SK-N-SH (cell line): ENCODE measurements around the gene ACSM5. TPM values are rescaled to one million over a fixed set of nuclear protein-coding genes. Genes with fewer than 3 reads are reported as not detected.
A peak's percentile ranks its signal among the peaks of the same experiment; 100 is the strongest.
"Not testable (repeated sequence)": the region's sequence is repeated elsewhere in the genome, so short reads cannot be mapped to it uniquely, and the experiment has no call there.

ENCODE experiments used
- CTCF ChIA-PET: fragments of 300-600, 350-600 bp; formaldehyde crosslinking; extraction: SDS; loops from one replicate; lab custom pipeline; 2021; lab: Yijun Ruan, JAX
- POLR2A ChIA-PET: fragments of 350-600 bp; sonication (Branson Sonifier 250); formaldehyde crosslinking; extraction: SDS; loops from one replicate; lab custom pipeline; 2020; ENCODE audit warnings: antibody characterized with exemption, inconsistent platforms; lab: Yijun Ruan, JAX
- DNase-seq: peaks from one replicate; pipeline ENCODE4 v3.0.0; 2012
- H2AFZ ChIP-seq: fragments of 200-600 bp; sonication (generic); 2 replicates; pipeline ENCODE4 v1.8.1; 2016; ENCODE audit warnings: antibody characterized with exemption, mild to moderate bottlenecking, low read depth
- H3F3A ChIP-seq: fragments of 200-600 bp; sonication (generic); replicated peaks from 2 replicates; pipeline ENCODE3; 2016; ENCODE audit warnings: antibody characterized with exemption, mild to moderate bottlenecking; ENCODE audit not compliant: insufficient read depth
- H3K27ac ChIP-seq, 2 experiments: fragments of 200-500 bp in 1 of 2; fragments of 200-600 bp in 1 of 2; sonication (Bioruptor generic) in 1 of 2; sonication (generic), shearing (Covaris generic) in 1 of 2; 2 replicates each; pipeline versions ENCODE4 v1.5.1 to v1.6.1; 2014 to 2016; ENCODE audit warnings: low read depth in 2 of 2, inconsistent platforms in 1 of 2, low read length in 1 of 2, mild to moderate bottlenecking in 1 of 2, mixed read lengths in 1 of 2
- H3K27me3 ChIP-seq: fragments of 200-600 bp; sonication (generic), shearing (Covaris generic); 2 replicates; pipeline ENCODE4 v1.6.1; 2016; ENCODE audit warnings: mixed run types; ENCODE audit not compliant: insufficient read depth
- H3K36me3 ChIP-seq, 2 experiments: fragments of 200-500 bp in 1 of 2; fragments of 200-600 bp in 1 of 2; sonication (Bioruptor generic) in 1 of 2; sonication (generic) in 1 of 2; replicated peaks in 1 of 2; 2 replicates each; pipeline versions ENCODE3 to v1.5.1; 2014 to 2016; ENCODE audit warnings: low read length in 1 of 2, mild to moderate bottlenecking in 1 of 2; ENCODE audit not compliant: insufficient read depth in 2 of 2, control insufficient read depth in 1 of 2
- H3K4me1 ChIP-seq, 2 experiments: fragments of 200-500 bp in 1 of 2; fragments of 200-600 bp in 1 of 2; sonication (Bioruptor generic) in 1 of 2; sonication (generic), shearing (Covaris generic) in 1 of 2; 2 replicates each; pipeline versions ENCODE4 v1.5.1 to v1.6.1; 2014 to 2016; ENCODE audit warnings: low read depth in 1 of 2, low read length in 1 of 2, mixed run types in 1 of 2; ENCODE audit not compliant: insufficient read depth in 2 of 2, control insufficient read depth in 1 of 2
- H3K4me2 ChIP-seq: fragments of 200-600 bp; sonication (generic), shearing (Covaris generic); 2 replicates; pipeline ENCODE4 v1.6.1; 2017; ENCODE audit warnings: mixed run types
- H3K4me3 ChIP-seq, 2 experiments: fragments of 200-500 bp in 1 of 2; fragments of 200-600 bp in 1 of 2; sonication (Bioruptor generic) in 1 of 2; sonication (generic), shearing (Covaris generic) in 1 of 2; 2 replicates each; pipeline versions ENCODE4 v1.5.1 to v1.8.1; 2014 to 2016; ENCODE audit warnings: low read depth in 2 of 2, inconsistent platforms in 1 of 2, low read length in 1 of 2, mild to moderate bottlenecking in 1 of 2, mixed read lengths in 1 of 2, moderate library complexity in 1 of 2
- H3K79me2 ChIP-seq: fragments of 200-600 bp; sonication (generic); 2 replicates; pipeline ENCODE4 v1.8.1; 2017; ENCODE audit warnings: mild to moderate bottlenecking; ENCODE audit not compliant: insufficient read depth
- H3K9ac ChIP-seq: fragments of 200-600 bp; sonication (generic); 2 replicates; pipeline ENCODE4 v1.6.1; 2017; ENCODE audit warnings: mixed run types
- H3K9me2 ChIP-seq: fragments of 200-600 bp; sonication (generic); 2 replicates; pipeline ENCODE4 v1.6.1; 2017; ENCODE audit warnings: mixed run types
- H3K9me3 ChIP-seq: fragments of 200-600 bp; sonication (generic); 2 replicates; pipeline ENCODE4 v1.6.1; 2017; ENCODE audit warnings: mixed run types, mild to moderate bottlenecking, moderate library complexity
- H4K20me1 ChIP-seq: fragments of 200-600 bp; sonication (generic); 2 replicates; pipeline ENCODE4 v1.6.1; 2017; ENCODE audit warnings: mild to moderate bottlenecking, mixed run types; ENCODE audit not compliant: insufficient read depth
- CHD2 ChIP-seq: fragments of 150-350 bp; IDR thresholded peaks from 2 replicates; pipeline ENCODE4 v1.6.1; 2018; ENCODE audit warnings: low read length; ENCODE audit not compliant: partially characterized antibody
- CTCF ChIP-seq: fragments of 200-600 bp; sonication (generic); IDR thresholded peaks from 2 replicates; pipeline ENCODE4 v1.6.1; 2017; ENCODE audit warnings: antibody characterized with exemption, mild to moderate bottlenecking, moderate library complexity
- ELF1 ChIP-seq: IDR thresholded peaks from 2 replicates; pipeline ENCODE4 v1.4.0; 2012
- EZH2phosphoT487 ChIP-seq: fragments of 200-600 bp; sonication (generic); IDR thresholded peaks from 2 replicates; pipeline ENCODE4 v1.6.1; 2017; ENCODE audit warnings: low read depth, mixed run types, mild to moderate bottlenecking, antibody characterized with exemption, moderate library complexity, borderline replicate concordance
- FOXJ3 ChIP-seq: sonication (generic); formaldehyde crosslinking; IDR thresholded peaks from 2 replicates; pipeline ENCODE4 v1.5.1; 2020; ENCODE audit warnings: mild to moderate bottlenecking, missing genetic modification reagents
- FOXM1 ChIP-seq: IDR thresholded peaks from 2 replicates; pipeline ENCODE4 v1.4.0; 2012; ENCODE audit warnings: low read depth, mild to moderate bottlenecking
- GATA2 ChIP-seq: sonication (generic); formaldehyde crosslinking; IDR thresholded peaks from 2 replicates; pipeline ENCODE4 v1.5.0; 2020; ENCODE audit warnings: mild to moderate bottlenecking, missing genetic modification reagents
- IRF3 ChIP-seq: fragments of 150-350 bp; IDR thresholded peaks from 2 replicates; pipeline ENCODE4 v1.6.1; 2016; ENCODE audit warnings: mild to moderate bottlenecking, low read depth, low read length
- MXI1 ChIP-seq: IDR thresholded peaks from 2 replicates; pipeline ENCODE4 v1.6.1; 2012; ENCODE audit warnings: mild to moderate bottlenecking, low read depth, low read length, improper control_type of control experiment
- NFIC ChIP-seq: IDR thresholded peaks from 2 replicates; pipeline ENCODE4 v1.4.0; 2012; ENCODE audit warnings: borderline replicate concordance
- PBX3 ChIP-seq: IDR thresholded peaks from 2 replicates; pipeline ENCODE4; 2012
- RAD21 ChIP-seq: IDR thresholded peaks from 2 replicates; pipeline ENCODE4 v1.6.1; 2012; ENCODE audit warnings: mild to moderate bottlenecking, low read length
- REST ChIP-seq: IDR thresholded peaks from 2 replicates; pipeline ENCODE4 v1.6.1; 2012; ENCODE audit warnings: mild to moderate bottlenecking, low read depth, low read length, moderate library complexity
- SMC3 ChIP-seq: IDR thresholded peaks from 2 replicates; pipeline ENCODE4 v1.6.1; 2012; ENCODE audit warnings: low read depth, low read length, improper control_type of control experiment
- TCF12 ChIP-seq: IDR thresholded peaks from 2 replicates; pipeline ENCODE4 v1.4.0; 2012
- TEAD4 ChIP-seq: IDR thresholded peaks from 2 replicates; pipeline ENCODE4 v1.4.0; 2012; ENCODE audit warnings: mild to moderate bottlenecking, borderline replicate concordance; ENCODE audit not compliant: insufficient read depth
- USF1 ChIP-seq: IDR thresholded peaks from 2 replicates; pipeline ENCODE4 v1.4.0; 2012; ENCODE audit warnings: low read depth, borderline replicate concordance
- USF2 ChIP-seq: fragments of 150-350 bp; IDR thresholded peaks from 2 replicates; pipeline ENCODE4 v1.6.1; 2017; ENCODE audit warnings: antibody characterized with exemption, low read length, low read depth, borderline replicate concordance
- WGBS: methylation state at CpG from one replicate; pipeline ENCODE4 v1.1.6; 2017; ENCODE audit warnings: low lambda C conversion rate; 5-methylcytosine and 5-hydroxymethylcytosine counted together
- polyA plus RNA-seq, 3 experiments: library from polyadenylated mRNA; depleted of rRNA; stranded (reverse); fragments of >200 nt; gene quantifications; 2 replicates each; pipeline ENCODE4 v1.2.3, GENCODE V29; 2012

The ACSM5 gene
- polyA plus RNA-seq, 1 of the 3 experiments (the other 2 are of a cell fraction): not detected

- no peak for TF ChIP-seq USF2
These were observed 1.7 kb downstream of the ACSM5 start (continued) for GRCh38 chr16:20411055-20411454.

- no peak overlapping the region for H3K4me3 ChIP-seq
- no peaks in the 10 kb centered on the region for H3K79me2 ChIP-seq
- ChIA-PET CTCF (interaction anchor here (1.0 kb wide), 1 partner anchor 30 kb away, joined by 3 read pairs; no protein-coding TSS in a partner anchor), POLR2A (no interaction called here)
- peak overlapping the region; percentile 21; the same call in 1 of the 2 replicates for H3K4me2 ChIP-seq
- no peaks in the 10 kb centered on the region for H3K9me2 ChIP-seq
- no peaks in the 10 kb centered on the region for H3K36me3 ChIP-seq
- no peaks in the 10 kb centered on the region for H4K20me1 ChIP-seq
- TF ChIP-seq PBX3: no peak
- no peak for TF ChIP-seq USF1
- TF ChIP-seq RAD21: no peak
- no peak for TF ChIP-seq GATA2 (CRISPR knock-in tag)
- TF ChIP-seq MXI1: no peak
- TF ChIP-seq FOXM1: no peak
- TF ChIP-seq REST: no peak
- TF ChIP-seq TCF12: no peak
- no peak for TF ChIP-seq SMC3
- TF ChIP-seq CHD2: no peak
- TF ChIP-seq ELF1: no peak
- TF ChIP-seq CTCF: no peak
- no peak for TF ChIP-seq IRF3
- no peak for TF ChIP-seq EZH2phosphoT487
- TF ChIP-seq FOXJ3: no peak
- TF ChIP-seq NFIC: no peak
- TF ChIP-seq TEAD4: no peak
- WGBS: 1% methylated on average over 1 of the region's 1 CpG
- no peak for DNase-seq
- H3F3A ChIP-seq: peaks cover 18% of the 10 kb centered on the region
- H2AFZ ChIP-seq: no peak overlapping the region
- peak overlapping the region in 1 of 2 experiments; percentile 81; a peak in 2 of 4 replicates for H3K27ac ChIP-seq
- H3K4me1 ChIP-seq: no peaks in the 10 kb centered on the region
- H3K9ac ChIP-seq: no peak overlapping the region
- H3K27me3 ChIP-seq: no peaks in the 10 kb centered on the region
- H3K9me3 ChIP-seq: no peaks in the 10 kb centered on the region
These were observed 6.2 kb downstream of the ACSM5 start for GRCh38 chr16:20415541-20415940.

- DNase-seq, H2AFZ ChIP-seq, POLR2A ChIA-PET, CTCF ChIA-PET, H3K4me2 ChIP-seq, H3K9me2 ChIP-seq, H3K4me3 ChIP-seq, H3K27me3 ChIP-seq, H3K36me3 ChIP-seq, H3K79me2 ChIP-seq, H4K20me1 ChIP-seq, H3K9me3 ChIP-seq, H3K27ac ChIP-seq, H3K4me1 ChIP-seq, H3K9ac ChIP-seq: not testable (repeated sequence)
- 18% methylated on average over 8 of the region's 8 CpGs for WGBS
- H3F3A ChIP-seq: peaks cover 18% of the 10 kb centered on the region
These were observed 9.8 kb downstream of the ACSM5 start for GRCh38 chr16:20419093-20419492.
